IMR-90 (cell line): ENCODE data around the gene SSX2IP. TPM values are rescaled to one million over a fixed set of nuclear protein-coding genes. Genes with fewer than 3 reads are reported as not detected.

Experiments
- ATAC-seq: fragments of 200-7000 bp; cut with Tn5 transposase; 2 replicates; pipeline ENCODE4 v1.9.1; 2020; ENCODE audit warnings: low read depth, mild to moderate bottlenecking, moderate library complexity
- BruUV-seq: library from RNA; stranded (reverse); fragments of 400-500 nt; replicated peaks from 2 replicates; lab custom pipeline; 2021; lab: Mats Ljungman, UMichigan
- CTCF ChIA-PET: fragments of 300-600 bp; formaldehyde crosslinking; extraction: SDS; loops from one replicate; lab custom pipeline; 2021; ENCODE audit warnings: antibody characterized with exemption; lab: Yijun Ruan, JAX
- POLR2A ChIA-PET: fragments of 300-600 bp; sonication (Branson Sonifier 250); formaldehyde crosslinking; loops from one replicate; lab custom pipeline; 2022; ENCODE audit warnings: antibody characterized with exemption; ENCODE audit not compliant: unreplicated experiment; lab: Charles Lee
- DNase-seq: peaks from one replicate; pipeline ENCODE4 v3.0.0; 2013
- H2AFZ ChIP-seq: replicated peaks from 2 replicates; pipeline ENCODE3; 2013; ENCODE audit warnings: low read length, mild to moderate bottlenecking; ENCODE audit not compliant: poor library complexity
- H2AK5ac ChIP-seq: 2 replicates; pipeline ENCODE4 v1.6.1; 2013; ENCODE audit warnings: low read depth, low read length, inconsistent platforms
- H2AK9ac ChIP-seq: replicated peaks from 2 replicates; pipeline ENCODE3; 2013; ENCODE audit warnings: mild to moderate bottlenecking, low read depth, low read length, moderate library complexity; ENCODE audit not compliant: poor library complexity
- H2BK120ac ChIP-seq: 2 replicates; pipeline ENCODE4 v1.6.1; 2013; ENCODE audit warnings: low read depth, low read length, inconsistent platforms
- H2BK15ac ChIP-seq: 3 replicates; pipeline ENCODE4 v1.6.1; 2013; ENCODE audit warnings: low read depth, low read length, inconsistent platforms
- H2BK20ac ChIP-seq: 2 replicates; pipeline ENCODE4 v1.6.1; 2013; ENCODE audit warnings: low read depth, mild to moderate bottlenecking, inconsistent platforms, low read length, moderate library complexity
- H2BK5ac ChIP-seq: 2 replicates; pipeline ENCODE4 v1.6.1; 2013; ENCODE audit warnings: mild to moderate bottlenecking, low read depth, low read length, inconsistent platforms; ENCODE audit not compliant: poor library complexity, severe bottlenecking
- H3K14ac ChIP-seq: replicated peaks from 2 replicates; pipeline ENCODE4 v1.6.1; 2013; ENCODE audit warnings: low read depth, low read length, inconsistent platforms
- H3K18ac ChIP-seq: 2 replicates; pipeline ENCODE4 v1.6.1; 2013; ENCODE audit warnings: low read depth, low read length, control low read depth
- H3K23ac ChIP-seq: 2 replicates; pipeline ENCODE4 v1.6.1; 2013; ENCODE audit warnings: low read depth, low read length, inconsistent platforms
- H3K27ac ChIP-seq: 2 replicates; pipeline ENCODE4 v1.5.1; 2013; ENCODE audit warnings: mild to moderate bottlenecking, control low read depth, low read length; ENCODE audit not compliant: insufficient read depth
- H3K27me3 ChIP-seq: 2 replicates; pipeline ENCODE4 v1.6.1; 2013; ENCODE audit warnings: low read length; ENCODE audit not compliant: control insufficient read depth, insufficient read depth
- H3K36me3 ChIP-seq: 2 replicates; pipeline ENCODE4 v1.6.1; 2013; ENCODE audit warnings: low read length, mixed read lengths; ENCODE audit not compliant: control insufficient read depth, insufficient read depth
- H3K4ac ChIP-seq: 2 replicates; pipeline ENCODE4 v1.6.1; 2013; ENCODE audit warnings: low read depth, low read length, inconsistent platforms
- H3K4me1 ChIP-seq: 2 replicates; pipeline ENCODE4 v1.6.1; 2013; ENCODE audit warnings: low read length, mixed read lengths; ENCODE audit not compliant: control insufficient read depth, insufficient read depth
- H3K4me2 ChIP-seq: 2 replicates; pipeline ENCODE4 v1.6.1; 2013; ENCODE audit warnings: low read depth, mild to moderate bottlenecking, control low read depth, low read length, moderate library complexity
- H3K4me3 ChIP-seq: 2 replicates; pipeline ENCODE4 v1.5.1; 2013; ENCODE audit warnings: low read depth, mild to moderate bottlenecking, control low read depth, low read length, moderate library complexity; ENCODE audit not compliant: insufficient read depth
- H3K56ac ChIP-seq: 2 replicates; pipeline ENCODE4 v1.6.1; 2013; ENCODE audit warnings: low read length, inconsistent platforms; ENCODE audit not compliant: insufficient read depth; ENCODE audit errors: extremely low read depth
- H3K79me1 ChIP-seq, 2 experiments: 2 replicates each; pipeline ENCODE4 v1.6.1; 2013; ENCODE audit warnings: low read length in 2 of 2, inconsistent platforms in 1 of 2, low read depth in 1 of 2
- H3K9ac ChIP-seq: 2 replicates; pipeline ENCODE4 v1.6.1; 2013; ENCODE audit warnings: low read depth, low read length, control low read depth
- H3K9me1 ChIP-seq: 2 replicates; pipeline ENCODE4 v1.6.1; 2013; ENCODE audit warnings: low read length, inconsistent platforms; ENCODE audit not compliant: insufficient read depth
- H3K9me3 ChIP-seq: 2 replicates; pipeline ENCODE4 v1.6.1; 2013; ENCODE audit warnings: low read length; ENCODE audit not compliant: control insufficient read depth, insufficient read depth
- H4K20me1 ChIP-seq: 2 replicates; pipeline ENCODE4 v1.6.1; 2013; ENCODE audit warnings: low read length, inconsistent platforms; ENCODE audit not compliant: insufficient read depth
- H4K5ac ChIP-seq: 2 replicates; pipeline ENCODE4 v1.6.1; 2013; ENCODE audit warnings: mild to moderate bottlenecking, low read depth, low read length, control low read depth
- H4K8ac ChIP-seq, 2 experiments: 2 replicates each; pipeline ENCODE4 v1.6.1; 2013; ENCODE audit warnings: low read depth in 2 of 2, low read length in 2 of 2, control low read depth in 1 of 2, inconsistent platforms in 1 of 2
- H4K91ac ChIP-seq: 2 replicates; pipeline ENCODE4 v1.6.1; 2013; ENCODE audit warnings: low read depth, low read length, inconsistent platforms; ENCODE audit not compliant: insufficient read depth
- BHLHE40 ChIP-seq: fragments of 150-350 bp; IDR thresholded peaks from 2 replicates; pipeline ENCODE4 v1.6.1; 2016; ENCODE audit warnings: mild to moderate bottlenecking, low read depth, low read length
- CEBPB ChIP-seq: IDR thresholded peaks from 2 replicates; pipeline ENCODE4 v1.6.1; 2012; ENCODE audit warnings: low read depth, low read length, improper control_type of control experiment
- CHD1 ChIP-seq: IDR thresholded peaks from 2 replicates; pipeline ENCODE4 v1.6.1; 2012; ENCODE audit warnings: low read depth, low read length, improper control_type of control experiment
- CTCF ChIP-seq: conservative IDR thresholded peaks from 2 replicates; pipeline ENCODE4 v1.5.1; 2012; ENCODE audit warnings: mild to moderate bottlenecking, low read depth, low read length, improper control_type of control experiment
- ELK1 ChIP-seq: fragments of 150-350 bp; IDR thresholded peaks from 2 replicates; pipeline ENCODE4 v1.6.1; 2016; ENCODE audit warnings: low read depth, mild to moderate bottlenecking, low read length, moderate library complexity, borderline replicate concordance
- FOS ChIP-seq: fragments of 150-350 bp; IDR thresholded peaks from 2 replicates; pipeline ENCODE4 v1.6.1; 2016; ENCODE audit warnings: low read depth, low read length
- MAFK ChIP-seq: IDR thresholded peaks from 2 replicates; pipeline ENCODE4 v1.6.1; 2012; ENCODE audit warnings: low read depth, low read length, improper control_type of control experiment
- MAZ ChIP-seq: IDR thresholded peaks from 2 replicates; pipeline ENCODE4 v1.6.1; 2012; ENCODE audit warnings: low read depth, mild to moderate bottlenecking, low read length, improper control_type of control experiment, moderate library complexity, borderline replicate concordance
- MXI1 ChIP-seq: IDR thresholded peaks from 2 replicates; pipeline ENCODE4 v1.6.1; 2012; ENCODE audit warnings: low read depth, mild to moderate bottlenecking, low read length, moderate library complexity, borderline replicate concordance
- NFE2L2 ChIP-seq: fragments of 150-350 bp; IDR thresholded peaks from 2 replicates; pipeline ENCODE4 v1.6.1; 2016; ENCODE audit warnings: low read depth, mild to moderate bottlenecking, low read length
- POLR2A ChIP-seq: IDR thresholded peaks from 2 replicates; pipeline ENCODE4 v1.6.1; 2012; ENCODE audit warnings: mild to moderate bottlenecking, low read depth, low read length
- RAD21 ChIP-seq: IDR thresholded peaks from 2 replicates; pipeline ENCODE4 v1.6.1; 2012; ENCODE audit warnings: low read length, improper control_type of control experiment
- RCOR1 ChIP-seq: IDR thresholded peaks from 2 replicates; pipeline ENCODE4 v1.6.1; 2012; ENCODE audit warnings: mild to moderate bottlenecking, low read length, improper control_type of control experiment; ENCODE audit not compliant: insufficient replicate concordance
- RFX5 ChIP-seq: IDR thresholded peaks from 2 replicates; pipeline ENCODE4 v1.8.0; 2012; ENCODE audit warnings: low read depth, mild to moderate bottlenecking, low read length, moderate library complexity
- SMC3 ChIP-seq: fragments of 150-350 bp; IDR thresholded peaks from 2 replicates; pipeline ENCODE4 v1.6.1; 2016; ENCODE audit warnings: low read depth, mild to moderate bottlenecking, antibody characterized with exemption, low read length, moderate library complexity
- WGBS, 2 experiments: methylation state at CpG; one replicate each; pipeline versions ENCODE4 v1.1.5 to v1.1.7; 2013; ENCODE audit warnings: missing lambda C conversion rate in 2 of 2; ENCODE audit not compliant: insufficient read length in 1 of 2; ENCODE audit errors: extremely low coverage in 2 of 2; 5-methylcytosine and 5-hydroxymethylcytosine counted together
- dilution Hi-C: fragments of 300-500 bp; cut with HindIII; formaldehyde crosslinking; loops from one replicate; pipeline ENCODE4 v1.14.3; 2018; ENCODE audit warnings: low sequenced_read_pairs; ENCODE audit not compliant: unreplicated experiment
- in situ Hi-C: fragments of 300-500 bp; cut with MboI; formaldehyde crosslinking; loops from 3 replicates; pipeline ENCODE4 v1.14.3; 2019; ENCODE audit warnings: low sequenced_read_pairs, inconsistent platforms, mixed read lengths
- intact Hi-C: fragments of 100-400 bp; cut with micrococcal nuclease; formaldehyde crosslinking; loops from 2 replicates; pipeline ENCODE4 v1.10.0; 2022
- polyA plus RNA-seq, 3 experiments: library from polyadenylated mRNA; depleted of rRNA; stranded (reverse); fragments of >200 nt; gene quantifications; 2 replicates each; pipeline ENCODE4 v1.2.3, GENCODE V29; 2012; ENCODE audit warnings: low replicate concordance in 1 of 3
- total RNA-seq: library from RNA; depleted of rRNA; stranded (reverse); fragments of >200 nt; gene quantifications from 2 replicates; pipeline ENCODE4 v1.2.3, GENCODE V29; 2012
- TF ChIP-seq, protein P1 (sequence below): fragments of 150-350 bp; IDR thresholded peaks from 2 replicates; pipeline ENCODE4 v1.6.1; 2017; ENCODE audit warnings: mild to moderate bottlenecking, antibody characterized with exemption, low read length, low read depth

Gene SSX2IP
- total and polyA plus RNA-seq, 2 of the 4 experiments (the other 2 are of a cell fraction): 7.7 to 13.4 TPM

GRCh38 chr1:84615790-84616189 is 74.5 kb downstream of the SSX2IP start:
- no peak overlapping the region for H4K91ac ChIP-seq
- TF ChIP-seq BHLHE40 (no peak), RAD21 (no peak), CHD1 (no peak), POLR2A (no peak), MAFK (no peak), SMC3 (no peak), CTCF (no peak), NFE2L2 (no peak), ELK1 (no peak), MXI1 (no peak), FOS (no peak), MAZ (no peak), RCOR1 (no peak), CEBPB (no peak), RFX5 (no peak)
- TF ChIP-seq, protein P1, sequence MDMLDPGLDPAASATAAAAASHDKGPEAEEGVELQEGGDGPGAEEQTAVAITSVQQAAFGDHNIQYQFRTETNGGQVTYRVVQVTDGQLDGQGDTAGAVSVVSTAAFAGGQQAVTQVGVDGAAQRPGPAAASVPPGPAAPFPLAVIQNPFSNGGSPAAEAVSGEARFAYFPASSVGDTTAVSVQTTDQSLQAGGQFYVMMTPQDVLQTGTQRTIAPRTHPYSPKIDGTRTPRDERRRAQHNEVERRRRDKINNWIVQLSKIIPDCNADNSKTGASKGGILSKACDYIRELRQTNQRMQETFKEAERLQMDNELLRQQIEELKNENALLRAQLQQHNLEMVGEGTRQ: no peak
- no peak overlapping the region for H3K27ac ChIP-seq
- dilution Hi-C loops (no loop called here), intact Hi-C loops (loop anchor here (10.0 kb wide), 1 partner anchor 711 kb away; no protein-coding TSS in a partner anchor), in situ Hi-C loops (loop anchor here (25.0 kb wide), 2 partner anchors 322 to 478 kb away; partner anchors contain the start of gene PRKACB)
- WGBS, 2 experiments: no CpG with 5 or more reads among the region's 1 CpG
- no peak overlapping the region for H3K4ac ChIP-seq
- H3K56ac ChIP-seq: no peak overlapping the region
- CTCF ChIA-PET: no interaction called here
- no peak overlapping the region for H2BK5ac ChIP-seq
- no TSS peak for BruUV-seq
- DNase-seq (no peak), ATAC-seq (no peak)
- H2BK120ac ChIP-seq: no peak overlapping the region
- no peak overlapping the region for H2AFZ ChIP-seq
- no peaks in the 10 kb centered on the region for H4K20me1 ChIP-seq
- H3K23ac ChIP-seq: no peak overlapping the region
- no peak overlapping the region for H2AK9ac ChIP-seq
- H3K4me3 ChIP-seq: no peak overlapping the region
- H3K14ac ChIP-seq: no peak overlapping the region
- H3K27me3 ChIP-seq: no peaks in the 10 kb centered on the region
- no peak overlapping the region for H3K18ac ChIP-seq
- POLR2A ChIA-PET: no interaction called here
- no peaks in the 10 kb centered on the region for H3K9me1 ChIP-seq
- H4K5ac ChIP-seq: no peak overlapping the region
- H2BK20ac ChIP-seq: no peak overlapping the region
- peaks cover 2% of the 10 kb centered on the region for H3K9me3 ChIP-seq
- no peaks in the 10 kb centered on the region for H3K79me1 ChIP-seq
- H3K4me1 ChIP-seq: peaks cover 9% of the 10 kb centered on the region
- H3K4me2 ChIP-seq: no peak overlapping the region
- H3K36me3 ChIP-seq: no peaks in the 10 kb centered on the region
- no peak overlapping the region for H3K9ac ChIP-seq
- H2AK5ac ChIP-seq: no peak overlapping the region
- H4K8ac ChIP-seq: no peak overlapping the region
- no peak overlapping the region for H2BK15ac ChIP-seq
